Raji (cell line): ENCODE results near the gene CLEC16A.

ENCODE experiments used
- POLR2A ChIP-seq: IDR thresholded peaks from 2 replicates; pipeline ENCODE4 v1.6.1; 2011; ENCODE audit warnings: low read depth, low read length, control low read depth; ENCODE audit not compliant: insufficient read depth

CLEC16A gene

DNA sequence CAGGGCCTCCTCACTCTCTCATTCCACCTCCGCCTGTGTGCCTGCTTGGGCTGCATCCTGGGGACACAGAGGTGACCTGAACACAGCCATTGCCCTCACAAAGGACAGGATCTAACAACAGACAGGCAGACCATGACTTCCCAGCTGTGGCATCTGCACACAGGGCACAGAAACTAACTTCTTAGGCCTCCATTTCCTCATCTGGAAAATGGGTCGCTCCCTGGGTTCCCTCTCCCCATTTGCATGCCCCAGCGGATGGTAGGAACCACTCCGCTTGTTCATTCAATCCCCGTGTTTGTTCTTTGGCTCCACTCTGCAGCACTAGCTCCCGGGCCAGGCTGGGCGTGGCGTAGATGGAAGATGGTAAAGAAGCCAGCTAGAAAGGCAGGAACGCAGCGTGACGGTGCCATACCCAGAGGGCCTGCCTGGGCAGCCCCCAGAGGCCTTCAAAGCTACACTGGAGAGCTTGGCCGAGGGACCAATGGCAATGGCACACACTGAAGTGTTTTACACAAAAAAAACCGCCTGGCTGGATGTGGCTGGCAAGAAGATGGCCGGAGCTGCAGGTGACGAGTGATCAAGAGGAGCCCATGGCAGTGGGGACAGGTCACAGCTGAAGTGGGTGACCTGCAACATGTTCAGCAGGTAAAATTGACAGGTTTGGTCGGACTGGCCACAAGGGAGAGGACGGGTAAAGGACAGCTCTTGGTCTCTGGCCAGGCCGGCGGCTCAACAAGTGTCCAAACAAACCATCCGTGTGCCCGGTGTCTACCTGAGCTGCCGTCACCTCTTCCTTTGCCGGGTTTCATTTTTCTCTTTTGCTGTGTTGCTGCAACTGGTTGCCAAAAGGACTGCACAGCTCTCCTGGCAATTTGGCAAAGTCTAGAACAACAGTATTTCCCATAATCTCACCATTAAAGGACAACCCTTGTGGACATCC, 244.7 kb downstream of the CLEC16A start:
- TF ChIP-seq POLR2A = no peak

GRCh38 chr16:11190588-11191560, 246.5 kb downstream of the CLEC16A start:
- TF ChIP-seq POLR2A = no peak

DNA sequence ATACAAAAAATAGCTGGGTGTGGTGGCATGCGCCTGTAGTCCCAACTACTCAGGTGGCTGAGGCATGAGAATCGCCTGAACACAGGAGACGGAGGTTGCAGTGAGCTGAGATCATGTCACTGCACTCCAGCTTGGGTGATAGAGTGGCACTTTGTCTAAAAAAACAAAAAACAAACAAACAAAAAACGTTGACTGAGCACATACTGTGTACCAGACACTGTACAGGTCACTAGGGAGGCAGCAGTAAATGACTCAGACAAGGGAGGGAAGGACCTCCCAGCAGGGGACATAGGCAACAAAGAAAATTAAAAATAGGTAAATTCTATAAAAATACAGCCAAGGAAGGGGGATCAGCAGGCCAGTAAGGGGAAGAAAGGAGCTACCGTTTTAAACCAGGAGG, 247.3 kb downstream of the CLEC16A start:
- TF ChIP-seq POLR2A = no peak

- TF ChIP-seq POLR2A = no peak
Observed at GRCh38 chr16:11193494-11193893, 249.1 kb downstream of the CLEC16A start.

- no peak for TF ChIP-seq POLR2A
Observed at GRCh38 chr16:11194913-11195312, 250.5 kb downstream of the CLEC16A start.

- no peak for TF ChIP-seq POLR2A
Observed at GRCh38 chr16:11196286-11196828, 252.0 kb downstream of the CLEC16A start.

GRCh38 chr16:11198375-11198774, 254.0 kb downstream of the CLEC16A start:
- TF ChIP-seq POLR2A = no peak

- TF ChIP-seq POLR2A = no peak
Observed at GRCh38 chr16:11198828-11199227, 254.5 kb downstream of the CLEC16A start.

- no peak for TF ChIP-seq POLR2A
Observed at GRCh38 chr16:11200592-11200991, 256.2 kb downstream of the CLEC16A start.

DNA sequence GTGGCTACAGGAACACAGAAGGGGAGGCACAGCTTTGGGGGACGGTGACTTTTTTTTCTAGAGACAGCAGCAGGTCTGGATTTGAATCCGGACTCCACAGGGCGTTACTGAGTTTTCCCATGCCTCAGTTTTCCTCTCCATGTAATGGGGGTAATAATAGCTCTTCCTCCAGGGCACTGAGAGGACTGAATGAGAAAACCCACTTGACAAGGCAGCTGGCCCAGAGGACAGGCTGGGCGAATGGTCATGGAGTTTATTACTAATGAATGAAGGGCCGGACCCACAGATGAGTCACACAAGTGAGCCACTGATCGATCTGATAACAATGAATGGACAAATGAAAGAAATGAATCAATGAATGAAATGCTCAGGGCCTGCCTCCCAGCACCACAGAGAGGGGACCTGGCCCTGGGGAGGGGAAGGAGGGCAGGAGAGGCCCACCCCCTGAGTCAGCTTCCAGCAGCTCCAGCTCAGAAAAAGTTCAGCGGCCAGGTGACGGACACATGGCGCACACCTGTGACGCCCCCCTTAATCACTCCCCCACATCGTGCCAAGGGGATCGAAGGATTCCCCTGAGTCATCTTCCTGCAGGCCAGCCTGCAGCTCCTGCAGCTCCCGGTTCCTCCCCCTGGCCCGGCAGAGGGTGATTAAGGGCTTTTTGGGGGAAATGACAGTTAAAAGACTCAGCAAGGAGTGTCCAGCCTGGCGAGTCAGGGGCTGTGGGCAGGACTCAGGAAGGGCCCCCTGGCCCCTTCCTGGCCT, 257.3 kb downstream of the CLEC16A start:
- TF ChIP-seq POLR2A = no peak

- TF ChIP-seq POLR2A = 0 out of 2 replicates have a peak, but pooled peaks have one; percentile 11
Observed at GRCh38 chr16:11202260-11203091, 258.1 kb downstream of the CLEC16A start.

DNA sequence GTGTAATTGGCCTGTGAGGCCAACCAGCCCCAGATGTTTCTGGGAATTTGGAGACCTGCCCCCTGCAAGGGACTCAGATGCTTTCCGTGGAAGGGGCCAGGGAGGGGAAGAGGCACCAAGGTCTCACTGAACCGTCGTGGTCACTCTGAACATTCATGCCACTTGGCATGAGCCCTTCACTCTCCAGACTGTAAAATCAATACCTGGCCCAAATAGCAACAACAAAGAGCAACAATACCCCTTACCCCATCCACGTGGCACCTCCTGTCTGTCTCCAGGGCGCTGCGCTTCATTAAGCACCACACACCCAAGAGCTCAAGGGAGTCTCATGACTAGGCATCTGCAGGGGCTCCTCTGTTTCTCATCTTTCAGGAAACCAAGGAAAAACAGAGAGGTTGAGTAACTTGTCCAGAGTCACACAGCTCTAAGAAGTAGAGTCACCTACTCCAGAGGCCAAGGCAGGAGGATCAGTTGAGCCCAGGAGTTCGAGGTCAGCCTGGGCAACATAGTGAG, 258.8 kb downstream of the CLEC16A start:
- TF ChIP-seq POLR2A = 0 out of 2 replicates have a peak, but pooled peaks have one; percentile 11

DNA sequence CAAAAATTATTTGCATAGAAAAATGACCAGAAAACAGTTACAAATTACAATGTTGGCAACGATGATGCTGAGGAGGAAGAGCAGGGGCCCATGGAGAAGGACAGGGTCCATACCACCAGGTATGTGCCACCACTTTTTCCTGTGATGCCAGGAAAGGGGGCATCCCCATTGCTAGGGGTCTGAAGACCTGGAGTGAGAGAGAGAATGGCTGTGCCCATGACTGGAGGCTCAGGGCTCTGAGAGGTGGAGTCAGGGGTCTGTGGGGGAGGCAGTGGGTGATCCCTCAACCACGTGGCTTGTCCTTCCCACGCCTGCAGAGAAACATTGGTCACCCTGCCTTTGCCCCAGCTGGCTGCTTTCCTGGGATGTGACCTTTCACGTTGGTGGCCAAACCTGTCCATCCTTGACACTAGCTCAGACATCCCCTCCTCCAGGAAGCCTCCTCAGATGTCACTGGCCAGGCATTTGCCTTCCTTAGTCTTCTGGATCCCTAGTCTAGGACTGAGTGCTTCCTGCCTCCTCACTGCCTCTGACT, 260.2 kb downstream of the CLEC16A start:
- no peak for TF ChIP-seq POLR2A
